Fibroblast of lung (primary cell): Measurements from ENCODE around the gene CRTAC1.

Experiments used
- CTCF ChIP-seq, 2 donors: IDR thresholded peaks in 1 of 2; conservative IDR thresholded peaks in 1 of 2; 1 replicate in 1 of 2; 2 replicates in 1 of 2; pipeline ENCODE4 v1.5.1; 2011 to 2012; ENCODE audit warnings: low read length in 2 of 2, control low read depth in 1 of 2, inconsistent platforms in 1 of 2, low read depth in 1 of 2, mild to moderate bottlenecking in 1 of 2
- EZH2 ChIP-seq: IDR thresholded peaks from 2 replicates; pipeline ENCODE4 v1.5.1; 2012; ENCODE audit warnings: low read length, control low read depth, mild to moderate bottlenecking; ENCODE audit errors: missing control alignments

GRCh38 chr10:98058295-98058694 lies 27.9 kb upstream of the CRTAC1 start:
- TF ChIP-seq CTCF (conservative IDR thresholded peaks at IDR 0.05 in 1 of 2, IDR thresholded peaks at IDR 0.05 in 1 of 2; ENCODE audit: low read depth in 1 of 2, low read length in 2 of 2) = no peak
- TF ChIP-seq EZH2 = no peak
